Astrocyte of the spinal cord (primary cell): ENCODE results near the gene PTP4A1.

Experiments used
- DNase-seq: peaks from one replicate; pipeline ENCODE4 v3.0.0; 2011; ENCODE audit warnings: low read depth, low spot score
- H3K4me3 ChIP-seq: 2 replicates; pipeline ENCODE4 v1.5.1; 2011; ENCODE audit warnings: low read depth, mild to moderate bottlenecking, low read length, moderate library complexity
- CTCF ChIP-seq: IDR thresholded peaks from 2 replicates; pipeline ENCODE4 v1.5.1; 2012; ENCODE audit warnings: low read depth, mild to moderate bottlenecking, low read length, inconsistent platforms
- in situ Hi-C: cut with HindIII; loops from 2 replicates; pipeline ENCODE4 v1.10.0; 2017; ENCODE audit warnings: low sequenced_read_pairs

The PTP4A1 gene

GRCh38 chr6:63529498-63529897 lies 42.8 kb upstream of the PTP4A1 start:
- no peak overlapping the region for H3K4me3 ChIP-seq
- no peak for DNase-seq
- in situ Hi-C loops: no loop called here
- TF ChIP-seq CTCF: no peak

DNA sequence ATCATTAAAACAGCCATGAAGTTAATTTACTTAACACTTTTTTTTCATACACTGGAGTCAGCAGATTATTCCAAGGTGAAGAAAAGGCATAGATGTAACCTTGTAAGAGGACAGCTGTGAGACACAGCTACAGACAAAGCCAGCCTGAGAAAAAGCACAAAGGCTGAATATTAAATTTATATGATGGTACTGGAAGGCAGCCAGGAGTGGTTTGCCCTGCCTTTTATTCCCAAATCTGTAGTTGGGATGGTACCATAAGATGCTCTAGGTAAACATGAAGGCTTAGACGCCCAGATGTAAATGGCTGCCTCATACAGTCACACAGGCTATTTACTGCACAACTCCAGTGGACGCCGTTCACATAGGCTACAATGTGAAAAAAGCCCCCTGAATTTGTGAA lies 42.1 kb upstream of the PTP4A1 start:
- no peak for TF ChIP-seq CTCF
- in situ Hi-C loops: no loop called here
- no peak overlapping the region for H3K4me3 ChIP-seq
- no peak for DNase-seq

- no peak for TF ChIP-seq CTCF
- in situ Hi-C loops: no loop called here
- no peak for DNase-seq
- H3K4me3 ChIP-seq: no peak overlapping the region
These were observed 41.3 kb upstream of the PTP4A1 start for GRCh38 chr6:63530991-63531390.

DNA sequence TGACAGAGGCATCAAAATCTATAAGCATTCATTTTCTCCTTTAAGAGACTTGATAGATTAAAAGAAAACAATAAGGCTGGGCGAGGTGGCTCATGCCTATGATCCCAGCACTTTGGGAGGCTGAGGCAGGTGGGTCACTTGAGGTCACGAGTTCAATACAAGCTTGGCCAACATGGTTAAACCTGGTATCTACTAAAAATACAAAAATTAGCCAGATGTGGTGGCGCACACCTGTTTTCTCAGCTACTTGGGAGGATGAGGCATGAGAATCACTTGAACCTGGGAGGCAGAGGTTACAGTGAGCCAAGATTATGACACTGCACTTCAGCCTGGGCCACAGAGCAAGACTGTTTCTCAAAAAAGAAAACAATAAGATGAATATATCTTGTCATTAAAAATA lies 39.3 kb upstream of the PTP4A1 start:
- in situ Hi-C loops: no loop called here
- no peak for TF ChIP-seq CTCF

DNA sequence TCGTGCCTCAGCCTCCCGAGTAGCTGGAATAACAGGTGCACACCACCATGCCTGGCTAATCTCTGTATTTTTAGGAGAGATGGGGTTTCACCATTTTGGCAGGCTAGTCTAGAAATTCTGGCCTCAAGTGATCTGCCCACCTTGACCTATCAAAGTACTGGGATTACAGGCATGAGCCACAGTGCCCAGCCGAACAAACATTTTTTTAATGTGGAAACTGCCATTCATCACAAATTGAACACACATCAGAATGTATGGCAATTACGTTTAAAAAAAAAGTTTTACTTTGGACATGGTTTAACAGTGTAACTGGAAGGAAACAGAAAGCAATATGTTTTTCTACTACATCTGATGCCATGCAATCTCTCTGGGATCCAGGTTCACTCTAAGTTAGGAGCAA lies 38.3 kb upstream of the PTP4A1 start:
- no peak overlapping the region for H3K4me3 ChIP-seq
- in situ Hi-C loops: no loop called here
- TF ChIP-seq CTCF: no peak
- DNase-seq: no peak

More for the DNA sequence above, 39.3 kb upstream of the PTP4A1 start:
- no peak overlapping the region for H3K4me3 ChIP-seq
- DNase-seq: no peak

DNA sequence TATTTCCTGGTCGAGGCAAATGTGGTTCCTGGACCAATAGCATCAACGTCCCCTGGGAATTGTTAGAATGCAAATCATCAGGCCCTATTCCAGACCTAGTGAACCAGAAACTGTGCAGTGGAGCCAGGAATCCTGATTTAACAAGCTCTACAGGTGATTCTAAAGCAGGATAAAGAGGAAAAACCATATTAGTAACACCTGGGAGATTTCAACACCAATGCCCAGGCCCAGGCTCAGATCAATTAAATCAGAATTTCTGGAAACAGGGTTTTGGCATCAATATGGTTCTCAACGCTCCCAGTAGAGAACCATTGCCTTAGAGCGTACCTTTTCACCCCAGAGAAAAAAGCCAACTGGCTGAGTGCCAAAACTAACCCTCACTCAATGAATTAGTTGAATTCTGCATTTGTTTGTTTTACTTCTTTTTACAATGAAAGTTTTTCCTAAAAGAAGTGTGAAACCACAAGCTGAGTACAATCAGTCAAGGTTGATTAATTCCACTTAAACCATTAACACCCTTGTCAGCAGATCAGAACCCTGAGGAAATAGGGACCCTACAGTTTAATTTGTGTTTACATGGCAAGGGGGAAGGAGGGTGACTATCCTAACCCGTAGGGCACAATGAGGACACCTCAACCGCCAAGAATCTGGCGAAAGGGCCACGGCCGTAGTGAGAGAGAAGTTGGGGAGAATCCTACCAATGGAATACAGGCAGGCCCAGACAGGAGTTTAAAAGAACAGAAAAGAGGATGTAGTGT lies 34.9 kb upstream of the PTP4A1 start:
- no peak for DNase-seq
- in situ Hi-C loops: no loop called here
- TF ChIP-seq CTCF: no peak
- no peak overlapping the region for H3K4me3 ChIP-seq
